NCI-H524 (cell line): Measurements from ENCODE around the gene VAMP1.

Experiments used
- DNase-seq, 2 experiments: peaks; one replicate each; lab custom pipeline; 2025; lab: John Stamatoyannopoulos, UW

VAMP1 gene

DNA sequence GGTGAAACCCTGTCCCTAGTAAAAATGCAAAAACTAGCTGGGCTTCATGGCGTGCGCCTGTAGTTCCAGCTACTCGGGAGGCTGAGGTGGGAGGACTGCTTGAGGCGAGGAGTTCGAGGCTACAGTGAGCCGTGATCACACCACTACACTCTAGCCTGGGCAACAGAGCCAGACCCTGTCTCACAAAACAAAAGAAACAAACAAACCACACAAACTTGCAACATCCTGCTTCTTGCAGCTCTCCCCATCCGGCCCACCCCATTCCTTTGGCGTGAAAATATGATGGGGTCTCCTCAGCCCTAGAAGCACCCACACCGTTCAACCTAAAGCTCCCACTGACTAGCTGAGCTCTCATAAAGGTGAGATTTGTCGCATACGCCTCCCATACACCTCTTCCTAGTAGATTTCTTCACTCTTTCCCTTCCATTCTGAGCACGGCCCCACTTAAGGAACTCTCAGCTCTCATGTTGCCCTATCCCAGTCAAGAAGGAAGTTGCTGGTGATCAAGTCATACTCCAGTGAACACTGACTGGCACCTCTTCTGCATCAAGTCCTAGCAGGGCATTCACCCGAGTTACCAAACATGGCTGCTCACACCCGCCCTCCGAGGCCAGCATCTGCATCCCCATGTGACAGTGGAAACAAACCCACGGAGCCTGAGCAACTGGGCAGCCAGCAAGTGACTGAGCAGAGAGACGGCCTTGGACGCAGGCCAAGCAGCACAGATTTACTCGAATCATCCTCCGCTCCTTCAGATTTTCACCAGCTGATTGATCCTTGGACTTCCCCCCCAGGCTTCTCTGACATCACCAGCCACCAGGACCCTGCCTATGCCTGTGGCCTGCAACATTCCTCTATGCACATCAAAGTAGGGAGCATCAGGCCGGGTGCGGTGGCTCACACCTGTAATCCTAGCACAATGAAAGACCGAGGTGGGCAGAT, 44.6 kb downstream of the VAMP1 start:
- DNase-seq: peak in 1 of 2 experiments; percentile 4

DNA sequence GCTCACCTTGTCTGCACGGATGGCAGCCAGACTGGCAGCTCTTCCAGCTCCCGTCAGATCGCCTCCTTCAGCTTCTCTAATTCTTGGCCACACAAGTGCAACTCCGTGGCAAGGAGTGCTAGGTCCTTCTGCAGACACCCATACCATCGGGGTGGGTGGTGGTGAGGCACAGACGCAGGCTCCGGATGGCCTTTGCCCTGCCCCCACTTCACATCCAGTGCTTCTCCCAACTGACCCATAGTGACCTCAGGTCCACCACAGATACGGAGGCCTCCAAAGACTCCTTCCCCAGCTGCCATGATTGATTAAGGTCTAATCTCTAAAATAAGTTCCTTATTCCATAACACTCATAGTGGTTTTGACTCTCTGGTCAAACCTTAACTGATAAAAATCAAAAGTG, 45.6 kb downstream of the VAMP1 start:
- no peak for DNase-seq

DNA sequence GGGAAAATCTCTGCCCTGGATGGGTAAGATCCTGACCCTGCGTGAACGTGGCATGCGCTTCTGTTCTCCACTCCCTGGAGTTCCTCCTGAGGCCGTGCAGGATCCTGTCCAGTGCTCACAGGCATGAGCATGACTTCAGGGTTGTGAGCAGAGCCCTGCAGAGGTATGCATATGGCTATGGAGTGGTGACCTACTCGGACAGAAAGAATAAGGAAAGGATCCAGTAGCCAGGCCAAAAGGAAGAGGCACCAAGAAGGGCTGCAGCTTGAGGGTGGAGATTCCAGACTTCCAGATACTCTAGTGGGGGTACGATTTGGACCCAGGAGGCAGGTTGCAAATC, 46.5 kb downstream of the VAMP1 start:
- DNase-seq: no peak

DNA sequence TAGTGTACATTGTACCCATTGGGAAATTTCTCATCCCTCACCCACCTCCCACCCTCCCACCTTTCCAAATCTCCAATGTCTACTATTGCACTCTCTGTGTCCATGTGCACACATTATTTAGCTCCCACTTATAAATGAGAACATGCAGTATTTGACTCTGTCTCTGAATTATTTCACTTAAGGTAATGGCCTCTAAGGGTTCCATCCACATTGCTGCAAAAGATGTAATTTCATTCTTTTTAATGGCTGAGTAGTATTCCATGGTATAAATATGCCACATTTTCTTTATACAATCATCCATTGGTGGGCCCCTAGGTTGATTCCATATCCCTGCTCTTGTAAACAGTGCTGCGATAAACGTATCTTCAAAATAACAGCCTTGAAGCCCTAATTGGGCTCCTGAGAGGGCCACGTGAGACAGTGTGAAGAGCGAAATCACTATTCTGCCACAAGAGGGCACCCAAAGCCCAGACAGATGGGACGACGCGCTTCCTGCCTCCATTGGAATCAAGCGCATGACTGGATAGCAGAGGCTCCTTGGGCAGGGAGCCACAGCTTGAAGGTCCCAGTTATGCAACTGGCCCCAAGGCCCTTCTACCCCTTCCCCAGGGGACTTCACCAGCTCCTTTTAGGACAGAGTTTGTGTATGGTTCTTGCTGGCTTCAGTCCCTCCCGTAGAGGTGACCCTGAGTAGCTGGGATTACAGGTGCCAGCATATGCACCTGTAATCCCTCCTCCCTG, 47.0 kb downstream of the VAMP1 start:
- peak; percentile 64 to 89 for DNase-seq

DNA sequence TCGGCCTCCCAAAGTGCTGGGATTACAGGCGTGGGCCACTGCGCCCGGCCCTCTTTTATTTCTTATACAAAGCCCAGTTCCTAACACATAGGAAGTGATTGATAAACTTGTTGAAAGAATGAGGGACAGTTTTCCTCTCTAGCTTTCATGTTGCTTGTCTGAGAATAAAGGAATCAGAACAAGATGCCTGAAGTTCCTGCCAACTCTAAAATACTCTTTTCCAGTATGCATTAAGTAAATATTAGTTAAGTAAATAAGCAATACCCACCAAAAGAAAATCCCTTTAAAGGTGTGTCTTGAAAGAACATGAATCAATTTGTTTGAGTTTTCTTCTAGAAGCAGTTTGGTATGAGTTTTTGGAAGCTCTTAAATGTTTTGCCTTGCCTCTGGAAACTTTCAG, 50.1 kb downstream of the VAMP1 start:
- no peak for DNase-seq

DNA sequence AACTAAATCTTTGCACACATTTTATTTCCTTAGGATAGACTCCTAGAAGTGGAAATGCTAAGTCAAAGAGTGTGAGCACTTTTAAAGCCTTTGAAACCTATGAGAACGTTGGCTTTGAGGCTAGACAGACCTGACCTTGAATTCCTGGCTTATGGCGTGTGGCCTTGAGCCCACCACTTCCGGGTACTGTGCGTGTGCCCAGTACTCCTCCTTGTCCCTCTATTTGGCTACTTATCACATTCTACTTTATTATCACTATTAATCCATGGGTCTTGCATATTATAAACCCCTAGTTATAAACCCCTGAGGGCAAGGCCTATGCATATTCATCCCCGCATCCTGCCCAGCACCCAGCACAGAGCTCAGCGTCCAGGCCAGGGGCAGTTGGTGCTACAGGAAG, 51.7 kb downstream of the VAMP1 start:
- no peak for DNase-seq

DNA sequence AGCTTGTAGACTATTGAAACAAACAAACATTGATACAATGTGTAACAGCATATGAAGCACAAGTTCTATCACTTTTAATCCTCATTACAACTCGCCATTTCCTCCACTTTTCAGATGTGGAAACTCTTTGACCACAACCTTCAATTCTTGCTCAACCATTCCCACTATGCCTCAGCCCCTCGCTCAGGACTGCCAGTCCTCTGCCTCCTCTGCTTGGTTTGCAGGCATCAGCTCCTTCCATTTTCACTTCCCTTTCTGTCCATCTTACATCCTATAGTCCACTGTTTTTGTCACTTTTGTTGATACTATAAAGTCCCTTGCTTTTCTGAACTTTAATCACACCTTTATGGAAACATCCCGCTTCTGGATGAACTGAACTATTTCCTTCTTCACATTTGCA, 53.9 kb downstream of the VAMP1 start:
- no peak for DNase-seq
